WTC11 (cell line): ENCODE measurements around the gene POTEG.
"Not testable (repeated sequence)": the region's sequence is repeated elsewhere in the genome, so short reads cannot be mapped to it uniquely, and the experiment has no call there.

Experiments used
- ATF3 ChIP-seq: sonication (generic); formaldehyde crosslinking; conservative IDR thresholded peaks from 2 replicates; pipeline ENCODE4 v1.8.1; 2022; ENCODE audit warnings: mild to moderate bottlenecking, missing genetic modification reagents
- ATF6 ChIP-seq: sonication (generic); formaldehyde crosslinking; IDR thresholded peaks from 2 replicates; pipeline ENCODE4 v1.8.1; 2023; ENCODE audit warnings: mild to moderate bottlenecking, missing genetic modification reagents
- CDX4 ChIP-seq: fragments of 250-450 bp; sonication (Bioruptor Pico); IDR thresholded peaks from 2 replicates; pipeline ENCODE4 v1.9.0; 2021; ENCODE audit warnings: moderate library complexity, mild to moderate bottlenecking, inconsistent platforms, borderline replicate concordance
- CTCF ChIP-seq: fragments of 200-600 bp; IDR thresholded peaks from 2 replicates; pipeline ENCODE4 v1.8.0; 2022; ENCODE audit warnings: antibody characterized with exemption
- E2F1 ChIP-seq: sonication (generic); formaldehyde crosslinking; IDR thresholded peaks from 2 replicates; pipeline ENCODE4 v1.8.0; 2022; ENCODE audit warnings: mild to moderate bottlenecking, missing genetic modification reagents
- ETV6 ChIP-seq: sonication (generic); formaldehyde crosslinking; IDR thresholded peaks from 2 replicates; pipeline ENCODE4 v1.8.1; 2022; ENCODE audit warnings: mild to moderate bottlenecking, missing genetic modification reagents
- HMGXB4 ChIP-seq: sonication (generic); formaldehyde crosslinking; IDR thresholded peaks from 2 replicates; pipeline ENCODE4 v1.8.1; 2023; ENCODE audit warnings: mild to moderate bottlenecking, moderate library complexity, missing genetic modification reagents
- IRF1 ChIP-seq: sonication (generic); formaldehyde crosslinking; IDR thresholded peaks from 2 replicates; pipeline ENCODE4 v1.8.0; 2023; ENCODE audit warnings: missing genetic modification reagents
- MAX ChIP-seq: sonication (generic); formaldehyde crosslinking; IDR thresholded peaks from 2 replicates; pipeline ENCODE4 v1.8.0; 2022; ENCODE audit warnings: mild to moderate bottlenecking, missing genetic modification reagents
- SMAD4 ChIP-seq: sonication (generic); formaldehyde crosslinking; IDR thresholded peaks from 2 replicates; pipeline ENCODE4 v1.8.0; 2022; ENCODE audit warnings: mild to moderate bottlenecking, missing genetic modification reagents
- SP1 ChIP-seq: sonication (generic); formaldehyde crosslinking; conservative IDR thresholded peaks from 2 replicates; pipeline ENCODE4 v1.8.1; 2022; ENCODE audit warnings: missing genetic modification reagents
- ZNF281 ChIP-seq: sonication (generic); formaldehyde crosslinking; IDR thresholded peaks from 2 replicates; pipeline ENCODE4 v1.8.0; 2023; ENCODE audit warnings: mild to moderate bottlenecking, missing genetic modification reagents

GRCh38 chr14:19383008-19383584, 51.0 kb downstream of the POTEG start:
- TF ChIP-seq SP1; ETV6; CTCF; SMAD4; CDX4; E2F1 (CRISPR knock-in tag); HMGXB4 (CRISPR knock-in tag); ATF3; ATF6 (CRISPR knock-in tag); ZNF281 (CRISPR knock-in tag); MAX (CRISPR knock-in tag); IRF1 (CRISPR knock-in tag): not testable (repeated sequence)
